Activated T-cell treated with anti-CD3 and anti-CD28 coated beads for 1 hour (primary cell): ENCODE results near the gene RALB.

ENCODE experiments used
- DNase-seq: peaks from one replicate; pipeline ENCODE4 v3.0.0-alpha.2; 2020; ENCODE audit warnings: low read depth

RALB gene

DNA sequence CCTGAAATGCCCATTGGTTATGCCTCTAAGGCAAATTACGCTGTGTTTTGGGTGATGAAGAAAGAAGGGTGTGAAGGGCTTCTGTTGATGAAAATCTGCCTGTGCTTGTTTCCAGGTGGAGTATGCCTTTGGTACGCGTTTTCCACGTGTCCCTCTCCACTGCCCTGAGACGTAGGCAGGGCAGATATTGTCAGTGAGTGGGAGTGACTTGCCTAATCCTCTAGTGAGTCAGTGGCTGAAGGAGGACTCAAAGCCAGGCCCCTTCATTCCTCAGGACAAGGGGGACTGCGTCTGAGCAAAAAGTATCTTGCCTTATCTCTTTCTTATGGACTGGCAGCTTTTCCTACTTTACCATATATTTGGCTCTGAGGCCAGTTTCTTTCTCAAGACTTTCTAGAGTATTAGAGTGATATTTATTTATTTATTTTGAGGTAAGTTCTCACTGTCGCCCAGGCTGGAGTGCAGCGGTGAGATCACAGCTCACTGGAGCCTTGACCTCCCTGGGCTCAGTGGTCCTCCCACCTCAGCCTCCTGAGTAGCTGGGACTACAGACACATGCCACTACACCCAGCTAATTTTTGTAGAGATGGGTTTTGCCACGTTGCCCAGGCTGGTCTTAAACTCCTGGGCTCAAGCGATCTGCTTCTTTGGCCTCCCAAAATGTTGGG is 10.2 kb downstream of the RALB start:
- DNase-seq: no peak

- DNase-seq: no peak
These were observed 12.4 kb downstream of the RALB start for GRCh38 chr2:120265006-120265405.

DNA sequence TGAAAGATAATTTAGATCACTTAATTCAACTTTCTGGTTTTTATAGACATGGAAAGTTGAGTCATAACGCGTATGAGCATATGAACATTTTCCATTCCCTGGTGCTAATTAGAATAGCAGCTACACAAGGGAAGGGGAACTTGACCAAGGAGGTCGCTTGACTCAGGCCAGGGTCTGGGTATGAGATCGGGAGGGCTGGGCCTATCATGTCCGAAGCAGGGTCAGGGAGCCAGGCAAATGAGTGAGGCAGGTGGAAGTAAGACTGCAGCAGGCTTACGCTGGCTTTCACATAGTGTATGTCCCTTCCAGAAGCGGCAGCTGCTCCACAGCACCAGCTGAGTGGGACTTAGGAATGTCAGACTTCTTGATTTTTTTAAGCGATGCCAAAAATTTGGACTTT is 14.7 kb downstream of the RALB start:
- DNase-seq: no peak

GRCh38 chr2:120269076-120269744 is 16.6 kb downstream of the RALB start:
- no peak for DNase-seq

- DNase-seq: no peak
These were observed 17.2 kb downstream of the RALB start for GRCh38 chr2:120269816-120270215.

DNA sequence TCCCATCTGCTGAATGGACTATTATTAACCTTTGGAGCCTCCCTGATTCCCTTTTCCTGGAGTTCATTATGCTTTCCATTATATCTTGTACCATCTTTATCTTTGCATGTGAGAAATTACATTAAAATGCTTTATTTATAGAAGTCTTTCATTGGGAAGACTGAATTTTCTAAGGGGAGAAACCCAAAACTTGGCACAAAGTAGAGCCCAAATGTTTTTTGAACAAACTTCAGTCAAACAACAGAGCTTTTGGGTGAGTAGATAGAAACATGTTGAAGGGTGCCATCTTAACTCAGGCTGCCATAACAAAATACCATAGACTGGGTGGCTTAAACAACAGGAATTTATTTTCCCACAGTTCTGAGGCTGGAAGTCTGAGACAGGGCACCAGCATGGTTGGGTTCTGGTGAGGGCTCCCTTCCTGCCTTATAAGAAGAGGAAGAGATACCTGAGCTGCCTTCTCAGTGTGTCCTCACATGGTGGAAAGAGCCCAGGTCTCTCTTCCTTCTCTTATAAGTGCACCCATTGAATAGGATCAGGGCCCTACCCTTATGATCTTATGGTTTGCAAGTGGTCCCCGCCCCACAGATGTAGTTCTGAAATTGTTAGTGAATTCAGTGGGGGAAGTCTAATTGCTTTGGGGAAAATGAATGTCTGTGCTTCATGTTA is 19.2 kb downstream of the RALB start:
- DNase-seq: no peak

GRCh38 chr2:120272763-120273481 is 20.3 kb downstream of the RALB start:
- no peak for DNase-seq

GRCh38 chr2:120275617-120276400 is 23.2 kb downstream of the RALB start:
- no peak for DNase-seq

- no peak for DNase-seq
These were observed 25.0 kb downstream of the RALB start for GRCh38 chr2:120277505-120278205.

- no peak for DNase-seq
These were observed 26.2 kb downstream of the RALB start for GRCh38 chr2:120278901-120279300.

GRCh38 chr2:120279708-120280107 is 27.1 kb downstream of the RALB start:
- no peak for DNase-seq

DNA sequence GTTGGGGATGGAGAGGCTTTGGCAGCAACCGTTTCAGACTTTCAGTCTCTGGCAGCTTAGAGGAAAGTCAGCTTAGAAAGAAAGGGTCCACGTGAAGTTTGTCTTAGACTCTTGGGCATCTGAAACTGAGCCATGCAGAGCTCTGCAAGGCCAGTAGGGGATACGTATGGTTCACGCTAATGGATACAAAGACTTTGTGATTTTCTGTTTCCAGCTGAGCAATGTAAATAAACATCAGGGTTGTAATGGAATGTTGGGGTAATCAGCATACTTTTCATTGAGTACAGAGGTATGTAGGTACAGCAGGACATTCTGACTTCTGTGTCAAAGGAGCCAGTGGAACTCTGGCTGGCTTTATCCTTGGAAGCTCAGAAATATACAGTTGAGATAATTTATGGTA is 31.0 kb downstream of the RALB start:
- DNase-seq: no peak

DNA sequence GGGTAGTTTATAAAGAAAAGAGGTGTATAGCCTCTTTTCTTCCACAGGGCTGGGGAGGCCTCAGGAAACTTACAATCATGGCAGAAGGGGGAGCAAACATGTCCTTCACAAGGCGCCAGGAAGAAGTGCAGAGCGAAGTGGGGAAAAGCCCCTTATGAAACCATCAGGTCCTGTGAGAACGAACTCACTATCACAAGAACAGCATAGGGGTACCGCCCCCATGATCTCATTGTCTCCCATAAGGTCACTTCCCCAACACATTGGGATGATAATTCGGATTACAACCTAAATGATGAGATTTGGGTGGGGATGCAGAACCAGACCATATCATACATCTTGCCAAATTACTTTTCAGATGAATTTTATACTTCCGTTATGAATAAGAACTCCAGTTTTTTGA is 32.4 kb downstream of the RALB start:
- no peak for DNase-seq

DNA sequence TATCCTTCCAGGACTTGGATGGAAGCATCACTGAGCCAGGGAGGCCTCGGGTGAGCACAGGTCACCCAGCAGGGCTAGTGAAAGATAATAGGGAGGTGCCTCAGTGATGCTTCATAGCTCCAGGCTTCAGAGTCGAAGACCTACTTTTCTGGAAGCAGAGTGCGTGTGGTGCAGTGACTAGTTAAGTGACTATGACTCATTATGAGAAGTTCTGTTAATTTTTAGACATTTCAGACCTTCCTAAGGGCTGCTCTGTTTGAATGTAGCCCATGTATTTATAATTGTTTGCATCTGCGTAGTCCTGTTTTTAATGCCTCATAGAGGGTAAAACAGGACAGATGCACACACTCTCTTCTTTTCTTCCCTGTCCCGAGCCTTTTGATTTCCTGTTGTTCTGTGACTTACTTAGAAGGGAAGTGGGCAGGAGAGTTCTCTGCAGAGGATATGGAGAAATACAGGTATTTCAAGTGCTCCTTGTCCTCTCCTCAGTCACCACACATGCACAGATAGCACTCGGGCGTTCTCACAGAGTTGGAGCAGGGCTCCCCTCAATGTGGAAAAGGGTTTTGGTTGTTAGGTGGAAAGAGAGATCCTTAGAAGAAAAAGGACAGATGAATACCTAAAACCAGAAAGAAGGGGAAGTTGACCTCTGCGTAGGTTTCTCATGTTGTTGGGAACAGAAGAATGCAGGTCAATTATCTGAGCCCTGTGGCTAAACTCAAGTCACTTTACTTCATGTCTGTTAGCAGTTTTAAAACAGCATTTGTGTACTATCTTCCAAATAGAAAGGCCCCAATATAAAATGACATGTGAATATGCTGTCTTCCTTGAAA is 34.7 kb downstream of the RALB start:
- no peak for DNase-seq

- DNase-seq: no peak
These were observed 35.3 kb downstream of the RALB start for GRCh38 chr2:120288016-120288373.

- DNase-seq: no peak
These were observed 36.7 kb downstream of the RALB start for GRCh38 chr2:120289221-120289906.

DNA sequence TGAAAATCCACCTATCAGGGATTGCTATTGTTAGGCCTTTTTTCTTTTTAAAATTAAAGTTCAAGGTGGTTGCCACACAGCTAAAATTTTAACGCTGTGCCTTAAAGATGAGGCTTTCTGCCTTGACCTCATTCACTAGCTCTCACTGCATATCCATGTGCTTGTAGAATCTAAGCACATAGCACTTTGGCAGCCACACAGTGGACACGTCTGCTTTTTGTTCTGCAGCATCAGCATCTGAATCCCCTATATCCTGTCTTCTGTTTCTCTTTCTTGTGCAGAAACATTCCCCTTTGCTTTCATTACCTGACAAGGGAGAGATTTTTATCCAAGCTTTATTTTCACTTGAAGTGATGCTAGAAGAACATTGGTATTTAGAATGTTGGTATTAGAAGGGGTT is 38.1 kb downstream of the RALB start:
- DNase-seq: no peak

GRCh38 chr2:120291401-120292311 is 39.0 kb downstream of the RALB start:
- DNase-seq: no peak
